ENCODE data around the gene CARD19.

GRCh38 chr9:93118863-93119702, 23.1 kb downstream of the CARD19 start:
- TF ChIP-seq CTCF (IDR thresholded peaks at IDR 0.05) (no peak), POLR2A (IDR thresholded peaks at IDR 0.05) (no peak), POLR2AphosphoS5 (IDR thresholded peaks at IDR 0.05) (no peak)
